Pancreas (tissue), 10 donors: ENCODE data around the gene ZNF652. TPM values are rescaled to one million over a fixed set of nuclear protein-coding genes. Genes with fewer than 3 reads are reported as not detected.
"Not testable (repeated sequence)": the region's sequence is repeated elsewhere in the genome, so short reads cannot be mapped to it uniquely, and the experiment has no call there.

ENCODE experiments used
- ATAC-seq, 4 donors: fragments of 200-7000 bp; cut with Tn5 transposase; one replicate each; pipeline versions ENCODE4 v1.8.0 to v1.9.1; 2020; ENCODE audit warnings: mild to moderate bottlenecking in 4 of 4, moderate library complexity in 4 of 4
- DNase-seq, 6 donors: peaks; one replicate each; pipeline ENCODE4 v3.0.0-alpha.2; 2020
- FAIRE-seq: peaks from 2 replicates; lab custom pipeline; 2012; peaks lifted over from hg19 to GRCh38; lab: Jason Lieb, UNC
- H3K27ac ChIP-seq, 4 donors: fragments of 200-600 bp; sonication (generic); 1 replicate in 3 of 4; 2 replicates in 1 of 4; pipeline versions ENCODE4 v1.5.0 to v1.8.0; 2020
- H3K27me3 ChIP-seq, 4 donors: fragments of 200-600 bp; one replicate each; pipeline ENCODE4 v1.8.0; 2021
- H3K36me3 ChIP-seq, 3 donors: fragments of 200-600 bp; sonication (generic) in 1 of 3; one replicate each; pipeline versions ENCODE4 v1.5.0 to v1.8.0; 2020 to 2021
- H3K4me1 ChIP-seq, 3 donors: fragments of 200-600 bp; one replicate each; pipeline ENCODE4 v1.8.0; 2021
- H3K4me3 ChIP-seq, 4 donors: fragments of 200-600 bp; sonication (generic) in 2 of 4; one replicate each; pipeline versions ENCODE4 v1.5.0 to v1.8.0; 2020 to 2021
- H3K9me3 ChIP-seq, 4 donors: fragments of 200-600 bp; one replicate each; pipeline ENCODE4 v1.8.0; 2021
- CTCF ChIP-seq, 4 donors: fragments of 200-600 bp; sonication (generic) in 3 of 4; IDR thresholded peaks; one replicate each; pipeline versions ENCODE4 v1.5.0 to v1.8.0; 2021; ENCODE audit warnings: antibody characterized with exemption in 4 of 4
- WGBS, 2 donors: extraction: QIAGEN DNeasy Blood & Tissue Kit; methylation state at CpG; one replicate each; pipeline ENCODE4 v1.1.7; 2013; 5-methylcytosine and 5-hydroxymethylcytosine counted together
- intact Hi-C, 3 donors: fragments of 100-400 bp; cut with DNase I; formaldehyde crosslinking; loops; one replicate each; pipeline versions ENCODE4 v1.11.1 to v1.14.2; 2022
- polyA plus RNA-seq, 2 donors: library from polyadenylated mRNA; stranded (reverse); fragments of 200-250 nt; gene quantifications; one replicate each; pipeline ENCODE4 v1.2.3, GENCODE V29; 2013
- total RNA-seq, 6 donors: library from RNA; stranded (reverse); fragmentation: NEBNext Ultra II Directional in 4 of 6; extraction: Animal tissue kit (Norgen Biotek cat#: 25700) in 4 of 6; gene quantifications; one replicate each; pipeline versions ENCODE4 v1.2.1 to v1.2.4, GENCODE V29; 2021 to 2023
- donor health status: healthy with polysubstance abuse.
- donor health status: DM: no; HTN: no; CAD: no; lungs with moderate emphysema.
- donor health status: DM: no; HTN: no; CAD: no.
- donor health status: control.
- donor health status: control.
- donor health status: Bipolar disorder and iron deficiency.
- donor health status: DM: yes; HTN: yes; CAD: no.
- donor health status: DM: no; HTN: no; CAD: no.
- donor health status: DM: no; HTN: no; CAD: no.
- donor health status: DM: yes; HTN: yes; CAD: no.

Gene ZNF652
- total and polyA plus RNA-seq, 8 donors, result 16.8 to 32.4 (median 20.5) TPM

GRCh38 chr17:49285716-49286115 lies 76.3 kb downstream of the ZNF652 start:
- TF ChIP-seq CTCF (IDR thresholded peaks at IDR 0.05), result no peak
- no peaks in the 10 kb centered on the region for H3K27me3 ChIP-seq
- ATAC-seq, result no peak
- no peak overlapping the region for H3K4me3 ChIP-seq
- intact Hi-C loops, result no loop called here
- 74 to 77% methylated on average over 6 of the region's 6 CpGs for WGBS, 2 donors
- DNase-seq, result no peak
- H3K9me3 ChIP-seq, result no peaks in the 10 kb centered on the region
- no peak overlapping the region for H3K27ac ChIP-seq
- FAIRE-seq, result no peak
- no peaks in the 10 kb centered on the region for H3K36me3 ChIP-seq
- H3K4me1 ChIP-seq, result no peaks in the 10 kb centered on the region

DNA sequence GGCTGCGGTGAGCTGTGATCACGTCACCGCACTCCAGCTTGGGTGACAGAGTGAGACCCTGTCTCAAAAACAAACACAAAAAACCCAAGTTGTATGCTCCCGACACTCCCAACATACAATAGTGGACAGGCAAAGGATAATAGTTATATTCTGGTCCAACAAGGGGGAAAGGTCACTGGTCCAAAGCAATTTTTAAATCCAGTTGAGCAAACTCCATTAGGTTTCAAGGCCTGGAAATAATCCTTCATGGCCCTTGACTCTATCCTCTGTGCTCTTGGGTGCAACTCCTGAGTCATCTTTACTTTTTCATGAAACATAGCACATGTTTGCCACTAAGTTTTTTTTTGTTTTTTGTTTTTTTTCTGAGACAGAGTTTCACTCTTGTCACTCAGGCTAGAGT lies 81.1 kb downstream of the ZNF652 start:
- no peaks in the 10 kb centered on the region for H3K4me1 ChIP-seq
- no peak for ATAC-seq
- no peak overlapping the region for H3K27ac ChIP-seq
- TF ChIP-seq CTCF (IDR thresholded peaks at IDR 0.05), result no peak
- no peak for FAIRE-seq
- intact Hi-C loops, result no loop called here
- H3K27me3 ChIP-seq, result no peaks in the 10 kb centered on the region
- H3K36me3 ChIP-seq, result no peaks in the 10 kb centered on the region
- no peak for DNase-seq
- H3K9me3 ChIP-seq, result no peaks in the 10 kb centered on the region
- H3K4me3 ChIP-seq, result no peak overlapping the region
- 72 to 98% methylated on average over 4 of the region's 4 CpGs for WGBS, 2 donors

- intact Hi-C loops, result no loop called here
- 90 to 95% methylated on average over 4 to 5 of the region's 5 CpGs for WGBS, 2 donors
- no peaks in the 10 kb centered on the region for H3K9me3 ChIP-seq
- no peaks in the 10 kb centered on the region for H3K27me3 ChIP-seq
- no peak overlapping the region for H3K4me3 ChIP-seq
- no peak for FAIRE-seq
- no peaks in the 10 kb centered on the region for H3K36me3 ChIP-seq
- no peak for TF ChIP-seq CTCF (IDR thresholded peaks at IDR 0.05)
- ATAC-seq, result no peak
- no peak for DNase-seq
- H3K27ac ChIP-seq, result no peak overlapping the region
- no peaks in the 10 kb centered on the region for H3K4me1 ChIP-seq
Measured at GRCh38 chr17:49280061-49280460, 82.0 kb downstream of the ZNF652 start.

- H3K27ac ChIP-seq, DNase-seq, H3K27me3 ChIP-seq, intact Hi-C loops, H3K4me1 ChIP-seq, H3K9me3 ChIP-seq, H3K36me3 ChIP-seq, H3K4me3 ChIP-seq, FAIRE-seq, ATAC-seq: not testable (repeated sequence)
- 86 to 90% methylated on average over 11 of the region's 11 CpGs for WGBS, 2 donors
Measured at GRCh38 chr17:49279263-49280015, 82.6 kb downstream of the ZNF652 start.

GRCh38 chr17:49278076-49278475 lies 84.0 kb downstream of the ZNF652 start:
- H3K27ac ChIP-seq, result no peak overlapping the region
- H3K9me3 ChIP-seq, result no peaks in the 10 kb centered on the region
- H3K36me3 ChIP-seq, result no peaks in the 10 kb centered on the region
- H3K4me3 ChIP-seq, result no peak overlapping the region
- TF ChIP-seq CTCF (IDR thresholded peaks at IDR 0.05), result no peak
- FAIRE-seq (no peak), ATAC-seq (no peak), DNase-seq (no peak)
- intact Hi-C loops, result no loop called here
- WGBS, 2 donors, result 29 to 37% methylated on average over 3 of the region's 3 CpGs
- H3K4me1 ChIP-seq, result no peaks in the 10 kb centered on the region
- no peaks in the 10 kb centered on the region for H3K27me3 ChIP-seq
